Raji (cell line): ENCODE measurements around the gene TNS4.
A peak's percentile ranks its signal among the peaks of the same experiment; 100 is the strongest.

ENCODE experiments used
- POLR2A ChIP-seq: IDR thresholded peaks from 2 replicates; pipeline ENCODE4 v1.6.1; 2011; ENCODE audit warnings: low read depth, low read length, control low read depth; ENCODE audit not compliant: insufficient read depth

TNS4 gene, protein sequence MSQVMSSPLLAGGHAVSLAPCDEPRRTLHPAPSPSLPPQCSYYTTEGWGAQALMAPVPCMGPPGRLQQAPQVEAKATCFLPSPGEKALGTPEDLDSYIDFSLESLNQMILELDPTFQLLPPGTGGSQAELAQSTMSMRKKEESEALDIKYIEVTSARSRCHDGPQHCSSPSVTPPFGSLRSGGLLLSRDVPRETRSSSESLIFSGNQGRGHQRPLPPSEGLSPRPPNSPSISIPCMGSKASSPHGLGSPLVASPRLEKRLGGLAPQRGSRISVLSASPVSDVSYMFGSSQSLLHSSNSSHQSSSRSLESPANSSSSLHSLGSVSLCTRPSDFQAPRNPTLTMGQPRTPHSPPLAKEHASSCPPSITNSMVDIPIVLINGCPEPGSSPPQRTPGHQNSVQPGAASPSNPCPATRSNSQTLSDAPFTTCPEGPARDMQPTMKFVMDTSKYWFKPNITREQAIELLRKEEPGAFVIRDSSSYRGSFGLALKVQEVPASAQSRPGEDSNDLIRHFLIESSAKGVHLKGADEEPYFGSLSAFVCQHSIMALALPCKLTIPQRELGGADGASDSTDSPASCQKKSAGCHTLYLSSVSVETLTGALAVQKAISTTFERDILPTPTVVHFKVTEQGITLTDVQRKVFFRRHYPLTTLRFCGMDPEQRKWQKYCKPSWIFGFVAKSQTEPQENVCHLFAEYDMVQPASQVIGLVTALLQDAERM

DNA sequence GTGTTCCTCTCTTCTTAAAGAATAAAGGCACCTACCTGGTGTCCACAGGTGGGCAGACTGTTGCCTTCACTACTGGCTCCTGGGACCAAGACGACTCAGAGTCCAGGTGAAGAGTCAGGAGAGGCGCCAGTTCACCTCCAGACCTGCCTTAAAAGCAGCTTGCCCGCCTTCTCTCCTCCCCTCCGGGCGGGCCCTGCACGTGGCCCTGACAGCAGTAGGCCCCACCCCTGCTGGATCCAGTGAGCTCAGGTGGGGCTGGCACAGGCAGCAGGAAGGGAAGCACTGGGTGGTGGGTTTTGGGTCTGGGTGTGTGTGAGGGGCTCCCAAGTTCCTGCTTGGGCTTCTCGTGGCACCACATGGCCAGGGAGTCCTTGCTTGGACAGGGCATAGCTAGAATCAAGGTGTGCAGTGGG lies at the start of gene TNS4:
Gene TNS4 (minus strand): TSS at position 125 of the 413 bp plus-strand sequence. CDS start 5,198 bp downstream, outside the sequence.
- no peak for TF ChIP-seq POLR2A

DNA sequence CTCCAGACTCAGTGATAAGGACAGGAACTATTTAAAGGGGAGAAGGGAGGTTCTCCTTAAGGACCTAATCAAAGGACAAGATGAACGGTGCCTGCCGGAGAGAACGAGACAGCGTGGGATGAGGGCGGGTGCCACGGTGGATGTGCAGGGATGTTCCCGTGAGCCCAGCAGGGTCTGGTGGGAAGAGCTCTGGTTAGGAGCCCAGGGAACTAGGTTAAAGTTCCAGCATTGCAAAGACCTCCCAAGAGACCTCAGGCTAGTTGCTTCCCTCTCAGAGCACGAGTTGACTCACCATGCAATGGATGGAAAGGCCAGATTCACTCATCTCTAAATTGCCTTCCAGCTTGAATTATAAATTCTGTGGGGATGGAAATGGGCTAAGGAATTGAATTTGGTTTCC lies 49.2 kb upstream of the TNS4 start:
- TF ChIP-seq POLR2A = no peak

DNA sequence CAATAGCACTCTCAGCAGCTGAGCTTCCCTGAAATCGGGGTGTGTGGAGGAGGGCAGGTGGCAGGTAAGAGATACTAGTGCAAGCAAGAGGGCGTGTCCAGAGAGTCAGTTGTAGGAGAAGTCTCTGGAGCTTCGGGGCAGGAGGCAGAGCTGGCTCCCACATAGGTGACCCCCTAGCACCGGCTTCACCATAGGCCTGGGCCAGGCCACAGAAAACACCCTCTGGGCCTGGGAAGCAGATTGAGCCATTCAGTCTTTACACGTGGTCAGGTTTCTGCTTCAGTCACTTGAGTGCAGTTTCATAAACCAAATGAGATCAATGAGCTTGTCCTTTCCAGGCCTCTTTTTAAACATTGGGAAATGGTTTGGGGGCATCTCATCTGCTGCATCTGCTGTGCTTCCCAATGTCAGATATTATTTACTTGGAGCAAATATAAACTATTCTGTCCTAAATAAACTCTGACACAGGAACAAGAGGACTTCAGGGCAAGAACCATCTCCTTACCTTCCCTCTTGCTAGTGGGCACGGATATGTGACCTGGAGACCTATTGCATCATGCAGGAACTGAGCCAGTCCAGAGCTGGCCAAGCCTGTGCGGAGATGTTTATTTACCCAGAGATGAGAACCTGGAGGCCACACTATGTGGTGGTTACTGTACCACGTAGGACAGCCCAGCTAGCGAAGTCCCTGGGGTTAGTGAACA lies 47.7 kb upstream of the TNS4 start:
- no peak for TF ChIP-seq POLR2A

DNA sequence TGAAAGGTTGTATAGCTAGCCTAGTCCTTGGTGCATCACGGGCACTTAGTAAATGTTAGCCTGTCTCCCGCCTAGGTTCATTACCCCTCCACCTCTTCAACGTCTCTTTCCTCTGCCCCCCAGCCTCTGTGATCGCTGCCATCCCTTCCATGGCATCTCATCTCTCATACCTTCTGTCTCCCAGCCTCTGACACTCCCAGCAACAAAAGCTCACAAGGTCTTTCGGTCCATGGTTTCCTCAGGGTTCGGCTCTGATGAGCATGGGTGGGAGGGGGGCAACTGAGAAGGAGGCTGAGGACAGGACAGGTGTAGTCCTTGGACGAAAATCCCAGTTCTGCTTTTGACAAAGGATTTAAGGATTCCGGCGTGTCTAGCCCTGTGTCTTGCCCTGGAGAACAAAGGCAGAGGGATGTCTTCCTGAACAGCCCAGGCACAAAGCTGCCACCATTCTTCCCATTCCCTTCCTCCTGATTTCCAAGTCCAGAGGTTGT lies 47.1 kb upstream of the TNS4 start:
- TF ChIP-seq POLR2A = no peak

DNA sequence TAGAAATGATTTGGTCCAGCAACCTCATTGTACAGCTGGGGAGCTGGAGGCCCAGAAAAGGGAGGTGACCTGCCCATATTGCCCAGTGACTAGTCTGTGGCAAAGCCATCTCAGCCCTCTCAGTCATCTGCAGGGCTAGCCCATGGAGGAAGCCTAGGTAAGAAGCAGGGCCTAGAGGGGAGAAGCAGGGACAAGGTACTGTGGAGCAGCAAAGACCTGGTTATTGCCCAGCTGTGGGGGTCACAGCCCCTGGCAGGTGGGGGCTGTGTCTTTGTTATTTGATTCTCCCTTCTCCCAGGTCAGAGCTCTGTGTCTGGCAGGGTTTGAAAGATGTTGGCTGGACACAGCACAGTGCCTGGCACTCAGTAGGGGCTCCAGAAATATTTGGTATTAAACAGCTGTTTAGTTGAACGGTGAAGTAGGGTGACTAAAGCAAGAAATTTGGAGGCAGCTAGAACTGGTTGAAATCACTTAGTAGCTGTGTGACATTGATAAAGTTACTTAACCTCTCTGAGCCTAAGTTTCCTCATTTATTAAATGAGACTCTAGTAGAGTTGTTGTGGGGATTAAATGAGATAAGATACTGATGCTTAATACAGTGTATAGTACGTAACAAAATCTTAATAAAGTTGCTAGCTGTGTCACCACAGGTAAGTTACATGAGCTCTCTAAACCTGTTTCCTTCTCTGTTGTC lies 46.5 kb upstream of the TNS4 start:
- no peak for TF ChIP-seq POLR2A

DNA sequence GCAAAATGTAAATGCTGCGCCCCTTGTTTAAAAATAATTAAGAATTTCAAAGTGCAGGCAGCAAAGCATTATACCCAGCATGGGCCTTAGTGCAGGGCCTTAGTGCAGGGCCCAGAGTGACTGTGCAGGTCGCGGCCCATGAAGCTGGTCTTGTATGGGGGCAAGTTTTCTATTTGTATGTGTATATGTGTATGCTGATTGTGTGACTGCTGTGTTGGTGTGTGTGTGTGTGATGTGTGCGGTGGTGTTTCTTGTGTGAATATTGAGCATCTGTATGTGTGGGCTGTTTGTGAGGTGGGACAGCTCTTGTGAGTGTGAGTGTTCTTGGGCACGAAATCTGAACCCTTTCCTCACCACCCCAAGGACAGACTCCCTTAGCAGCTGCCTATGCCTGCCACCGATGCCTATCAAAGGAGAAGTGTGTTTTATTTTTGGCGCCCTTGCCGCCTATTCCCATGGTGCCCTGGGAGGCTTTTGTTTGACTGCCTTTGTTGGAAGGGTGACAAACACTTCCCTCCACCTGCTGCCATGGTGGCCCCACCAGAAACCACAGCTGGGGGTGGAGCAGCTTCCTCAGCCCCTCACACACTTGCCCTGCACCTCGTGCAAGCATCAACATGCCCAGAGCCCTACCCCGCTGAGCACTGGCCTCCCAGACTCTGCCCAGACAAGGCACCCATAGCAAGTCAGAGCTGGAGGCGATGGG lies 45.8 kb upstream of the TNS4 start:
- peak; percentile 35; the same call in 1 of the 2 replicates for TF ChIP-seq POLR2A

DNA sequence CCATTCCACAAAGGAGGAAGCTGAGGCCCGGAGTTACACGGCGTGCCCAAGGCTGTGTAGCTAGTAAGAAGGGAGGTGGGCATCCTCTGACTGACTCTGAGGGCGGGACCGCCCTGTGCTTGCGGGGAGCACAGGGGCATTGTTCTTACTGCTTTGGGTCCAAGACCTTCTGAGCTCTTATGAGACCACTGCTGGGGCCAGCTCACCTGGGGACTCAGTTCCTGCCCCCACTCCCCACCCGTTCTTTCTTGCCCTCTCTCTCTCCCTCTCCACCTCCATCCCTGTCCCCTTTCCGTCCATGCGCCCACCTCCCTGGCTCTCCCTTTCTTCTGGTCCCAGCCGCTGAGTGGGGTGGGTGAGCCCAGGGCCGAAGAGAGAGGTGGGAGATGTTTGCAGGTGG lies 44.2 kb upstream of the TNS4 start:
- no peak for TF ChIP-seq POLR2A

DNA sequence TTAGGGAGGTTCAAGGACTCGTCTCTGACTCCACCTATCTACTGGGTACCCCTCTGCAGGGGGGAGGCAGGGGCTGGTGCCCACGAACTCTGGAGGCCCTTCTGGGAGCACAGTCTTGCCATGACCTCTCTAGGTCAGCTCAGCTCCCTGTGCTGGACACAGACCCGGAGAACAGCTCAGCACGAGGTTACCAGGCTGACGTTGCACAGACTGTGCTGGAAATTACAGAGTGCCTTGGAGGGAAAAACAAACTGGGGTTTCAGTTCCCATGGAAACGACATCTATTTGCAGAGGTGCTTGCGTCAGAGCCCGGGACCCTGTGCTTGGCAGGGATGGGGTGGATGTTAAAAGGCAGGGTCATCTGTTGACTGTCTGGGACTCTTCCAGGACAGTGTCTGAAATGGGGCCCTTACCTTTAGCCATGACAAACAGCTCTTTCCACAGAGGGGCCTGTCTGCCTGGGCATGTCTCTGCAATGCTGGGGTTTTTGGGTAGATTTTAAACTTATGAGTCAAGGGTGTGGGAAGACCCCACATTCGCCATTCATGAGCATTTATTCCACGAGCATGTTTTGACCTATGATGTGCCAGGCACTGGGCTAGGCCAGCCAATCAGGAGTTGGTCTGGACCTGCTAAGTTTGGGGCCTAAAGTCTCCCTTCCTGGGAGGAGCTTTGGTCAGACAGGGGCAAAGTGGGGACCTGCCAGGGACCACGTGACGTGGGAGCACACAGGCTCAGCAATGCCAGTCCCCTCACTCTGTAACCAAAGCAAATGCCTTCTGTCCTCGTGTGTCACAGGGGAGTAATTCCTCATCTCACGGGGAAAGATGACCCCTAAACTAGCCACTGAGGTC lies 41.4 kb upstream of the TNS4 start:
- TF ChIP-seq POLR2A = no peak

DNA sequence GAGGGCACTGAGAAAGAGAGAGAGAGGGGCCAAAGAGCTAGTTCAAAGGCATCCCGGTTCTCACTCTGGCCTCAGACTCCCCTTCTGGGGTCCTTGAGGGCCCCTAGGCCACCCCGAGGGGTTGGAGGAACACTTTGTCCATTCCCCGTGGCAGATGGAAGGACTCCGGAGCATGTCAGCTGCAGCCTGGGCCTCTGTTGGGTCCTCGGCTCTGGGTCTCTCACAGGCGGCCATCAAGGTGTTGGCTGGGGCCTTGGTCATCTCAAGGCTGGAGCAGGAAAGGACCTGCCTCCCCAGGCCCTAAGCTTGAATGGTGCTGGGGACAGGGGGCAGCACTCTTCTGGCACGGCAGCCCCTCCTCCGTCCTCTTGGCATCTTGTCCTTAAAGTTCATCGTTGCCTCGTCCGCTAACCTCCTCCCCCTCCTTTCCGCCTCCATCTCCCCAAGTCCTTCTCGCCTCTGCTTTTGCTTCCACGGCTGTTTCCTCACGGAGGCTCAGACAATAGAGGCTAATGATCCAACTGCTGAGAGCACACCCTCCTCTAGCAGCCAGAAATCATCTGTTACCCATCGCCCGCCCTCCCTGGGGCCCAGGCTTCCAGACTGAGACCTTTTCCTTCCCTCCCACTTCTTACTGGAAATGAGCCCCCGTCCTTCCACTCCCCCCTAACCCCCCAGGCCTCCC lies 40.6 kb upstream of the TNS4 start:
- no peak for TF ChIP-seq POLR2A

DNA sequence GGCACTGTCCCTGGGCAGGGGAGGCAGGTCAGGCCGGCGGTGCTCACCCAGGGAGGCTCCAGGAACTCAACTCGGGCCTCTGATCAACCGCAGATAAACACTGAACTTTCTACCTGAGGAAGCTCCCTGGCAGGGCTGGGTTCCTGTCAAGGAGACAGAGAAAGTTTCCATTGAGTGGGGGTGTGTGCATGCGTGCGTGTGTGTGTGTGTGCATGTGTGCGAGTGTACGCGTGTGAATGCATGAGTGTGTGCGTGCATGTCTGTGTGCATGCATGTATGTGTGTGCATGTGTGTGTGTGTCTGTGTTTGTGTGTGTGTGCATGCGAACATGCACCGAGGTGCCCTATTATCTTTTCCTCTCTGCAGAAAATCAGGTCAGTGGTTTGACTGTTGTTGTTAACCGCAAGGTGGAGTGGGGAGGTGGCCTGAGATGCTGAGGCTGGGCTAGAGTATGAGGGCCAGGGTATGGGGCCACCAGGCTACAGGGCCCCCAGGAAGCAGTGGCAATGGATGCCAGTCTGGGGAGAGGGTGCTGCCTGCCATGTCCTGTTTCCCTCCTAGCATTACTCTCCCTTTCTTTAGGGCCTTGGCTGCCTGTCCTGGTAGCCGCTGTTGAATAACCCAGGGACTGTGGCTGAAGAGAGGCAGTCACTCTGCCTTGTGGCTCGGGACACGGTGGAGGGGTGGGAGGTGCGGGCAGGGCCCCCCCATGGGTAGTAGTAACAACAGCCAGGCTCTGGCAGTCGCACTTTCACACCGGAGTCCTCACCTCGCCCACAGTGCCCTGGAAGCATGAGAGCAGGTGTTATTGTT lies 39.8 kb upstream of the TNS4 start:
- TF ChIP-seq POLR2A = no peak

DNA sequence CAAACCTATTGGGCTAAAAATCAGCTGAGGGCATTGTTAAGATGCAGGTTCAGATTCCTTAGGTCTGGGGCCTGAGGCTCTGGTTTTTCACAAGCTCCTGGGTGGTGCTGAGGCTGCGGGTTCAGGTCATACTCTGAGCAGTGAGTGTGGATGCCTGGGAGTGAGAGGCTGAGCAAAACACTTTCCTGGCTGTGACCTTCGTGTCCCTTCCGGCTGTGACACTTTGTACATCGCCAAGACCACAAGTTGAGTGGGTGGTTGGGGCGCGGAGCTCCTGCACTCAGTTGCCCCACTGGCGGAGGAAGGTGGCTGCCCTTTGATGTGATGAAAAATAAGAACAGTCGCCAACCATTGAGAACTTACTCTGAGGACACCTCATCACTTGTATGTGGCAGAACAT lies 39.0 kb upstream of the TNS4 start:
- TF ChIP-seq POLR2A = no peak
